ENCODE results near the gene MKKS.

The MKKS gene

GRCh38 chr20:10469599-10469998, 35.6 kb upstream of the MKKS start:
- Histone ChIP-seq H3K9me3 (no peaks in the 10 kb centered on the region), H3K27ac (peak overlapping the region; percentile 59), H3K4me1 (ENCODE audit: control insufficient read depth in 1 of 2, insufficient read depth in 1 of 2, low read depth in 1 of 2, low read length in 1 of 2) (peaks cover 22 to 28% of the 10 kb centered on the region in 2 experiments), H3K36me3 (no peaks in the 10 kb centered on the region), H3K27me3 (no peaks in the 10 kb centered on the region), H3K4me3 (ENCODE audit: low read depth in 1 of 2, low read length in 1 of 2) (no peak overlapping the region)
- TF ChIP-seq, protein P1, sequence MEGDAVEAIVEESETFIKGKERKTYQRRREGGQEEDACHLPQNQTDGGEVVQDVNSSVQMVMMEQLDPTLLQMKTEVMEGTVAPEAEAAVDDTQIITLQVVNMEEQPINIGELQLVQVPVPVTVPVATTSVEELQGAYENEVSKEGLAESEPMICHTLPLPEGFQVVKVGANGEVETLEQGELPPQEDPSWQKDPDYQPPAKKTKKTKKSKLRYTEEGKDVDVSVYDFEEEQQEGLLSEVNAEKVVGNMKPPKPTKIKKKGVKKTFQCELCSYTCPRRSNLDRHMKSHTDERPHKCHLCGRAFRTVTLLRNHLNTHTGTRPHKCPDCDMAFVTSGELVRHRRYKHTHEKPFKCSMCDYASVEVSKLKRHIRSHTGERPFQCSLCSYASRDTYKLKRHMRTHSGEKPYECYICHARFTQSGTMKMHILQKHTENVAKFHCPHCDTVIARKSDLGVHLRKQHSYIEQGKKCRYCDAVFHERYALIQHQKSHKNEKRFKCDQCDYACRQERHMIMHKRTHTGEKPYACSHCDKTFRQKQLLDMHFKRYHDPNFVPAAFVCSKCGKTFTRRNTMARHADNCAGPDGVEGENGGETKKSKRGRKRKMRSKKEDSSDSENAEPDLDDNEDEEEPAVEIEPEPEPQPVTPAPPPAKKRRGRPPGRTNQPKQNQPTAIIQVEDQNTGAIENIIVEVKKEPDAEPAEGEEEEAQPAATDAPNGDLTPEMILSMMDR (IDR thresholded peaks at IDR 0.05) = peak; percentile 53

DNA sequence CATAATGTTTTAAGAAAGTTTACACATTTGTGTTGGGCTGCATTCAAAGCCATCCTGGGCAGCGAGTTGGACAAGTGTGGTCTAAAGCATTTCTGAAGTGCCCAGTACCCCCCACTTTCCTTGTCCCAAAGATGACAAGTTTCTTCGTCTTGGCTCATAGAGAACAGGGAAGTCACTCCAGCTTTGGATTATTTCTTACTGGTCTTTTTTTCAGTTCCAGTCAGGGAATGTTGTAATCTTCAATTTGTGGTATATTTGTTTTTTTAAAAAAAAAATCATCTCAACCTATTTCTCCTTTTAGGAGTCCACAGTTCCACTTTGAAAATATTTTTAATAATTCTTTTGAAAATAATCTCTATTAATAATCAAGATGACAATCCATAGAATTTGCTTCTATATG, 35.0 kb upstream of the MKKS start:
- TF ChIP-seq, protein P1 (IDR thresholded peaks at IDR 0.05) = no peak
- H3K4me3 ChIP-seq (ENCODE audit: low read depth in 1 of 2, low read length in 1 of 2) = no peak overlapping the region
- no peaks in the 10 kb centered on the region for H3K36me3 ChIP-seq
- H3K27ac ChIP-seq = no peak overlapping the region
- peaks cover 20 to 26% of the 10 kb centered on the region in 2 experiments for H3K4me1 ChIP-seq (ENCODE audit: control insufficient read depth in 1 of 2, insufficient read depth in 1 of 2, low read depth in 1 of 2, low read length in 1 of 2)
- no peaks in the 10 kb centered on the region for H3K27me3 ChIP-seq
- no peaks in the 10 kb centered on the region for H3K9me3 ChIP-seq

DNA sequence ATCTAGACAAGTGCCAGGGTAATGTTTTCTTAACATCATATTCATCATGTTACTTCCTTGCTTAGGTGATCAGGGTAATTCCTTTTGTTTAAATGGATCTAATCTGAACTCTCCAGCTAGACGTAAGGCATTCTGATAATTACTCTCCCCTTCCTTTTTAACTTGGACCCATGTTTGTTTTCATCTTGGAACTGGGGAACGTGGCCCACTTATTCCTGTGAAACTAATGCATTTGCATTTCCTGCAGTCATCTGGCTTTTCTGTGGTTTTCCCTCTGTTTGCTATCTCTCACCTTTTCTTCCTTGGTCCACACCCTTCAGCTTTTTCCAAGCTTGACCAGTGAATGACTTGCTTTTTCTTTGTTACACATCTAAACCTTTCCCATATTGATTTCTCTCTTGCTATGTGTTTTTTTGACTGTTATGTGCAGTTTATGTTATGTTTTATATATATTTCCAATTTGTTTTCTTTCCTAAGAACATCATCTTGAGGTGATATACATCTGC, 34.4 kb upstream of the MKKS start:
- TF ChIP-seq, protein P1 (IDR thresholded peaks at IDR 0.05) = no peak
- H3K4me3 ChIP-seq (ENCODE audit: low read depth in 1 of 2, low read length in 1 of 2) = no peak overlapping the region
- H3K36me3 ChIP-seq = no peaks in the 10 kb centered on the region
- no peaks in the 10 kb centered on the region for H3K9me3 ChIP-seq
- H3K4me1 ChIP-seq (ENCODE audit: control insufficient read depth in 1 of 2, insufficient read depth in 1 of 2, low read depth in 1 of 2, low read length in 1 of 2) = peaks cover 22 to 29% of the 10 kb centered on the region in 2 experiments
- H3K27me3 ChIP-seq = no peaks in the 10 kb centered on the region
- no peak overlapping the region for H3K27ac ChIP-seq

DNA sequence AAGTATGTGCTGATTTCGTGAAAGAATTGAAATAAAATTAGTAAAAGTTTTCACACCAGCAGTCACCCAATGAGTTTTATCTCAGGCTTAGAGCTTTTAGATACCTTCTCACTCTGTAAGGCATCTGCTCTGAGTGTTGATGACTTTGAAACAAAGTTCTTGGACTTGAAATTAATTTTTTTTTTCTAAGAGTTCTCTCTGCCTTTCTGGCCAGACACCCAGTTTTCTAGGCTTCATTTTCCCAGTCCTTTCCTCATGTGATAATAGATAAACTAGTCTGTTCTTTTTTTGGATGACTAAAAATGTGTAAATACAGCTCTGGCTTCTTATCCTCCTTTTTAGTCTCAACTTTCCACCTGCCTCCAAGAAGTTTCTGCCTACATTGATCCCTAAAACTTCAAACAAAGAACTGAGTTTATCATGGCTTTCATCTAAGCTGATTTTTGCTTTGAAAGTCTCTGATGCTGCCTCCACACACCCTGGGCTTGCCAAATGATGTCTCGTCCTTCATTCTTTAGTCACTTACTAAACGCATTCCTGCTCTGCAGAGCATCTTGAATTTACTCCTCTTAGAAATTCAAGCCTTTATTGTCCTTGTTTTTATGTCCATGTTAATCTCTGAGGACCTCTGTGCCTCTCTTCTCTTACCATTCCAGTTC, 33.8 kb upstream of the MKKS start:
- Histone ChIP-seq H3K27me3 (no peaks in the 10 kb centered on the region), H3K9me3 (no peaks in the 10 kb centered on the region), H3K27ac (no peak overlapping the region), H3K4me3 (ENCODE audit: low read depth in 1 of 2, low read length in 1 of 2) (no peak overlapping the region), H3K4me1 (ENCODE audit: control insufficient read depth in 1 of 2, insufficient read depth in 1 of 2, low read depth in 1 of 2, low read length in 1 of 2) (peaks cover 28 to 35% of the 10 kb centered on the region in 2 experiments), H3K36me3 (no peaks in the 10 kb centered on the region)
- TF ChIP-seq, protein P1 (IDR thresholded peaks at IDR 0.05) = no peak

DNA sequence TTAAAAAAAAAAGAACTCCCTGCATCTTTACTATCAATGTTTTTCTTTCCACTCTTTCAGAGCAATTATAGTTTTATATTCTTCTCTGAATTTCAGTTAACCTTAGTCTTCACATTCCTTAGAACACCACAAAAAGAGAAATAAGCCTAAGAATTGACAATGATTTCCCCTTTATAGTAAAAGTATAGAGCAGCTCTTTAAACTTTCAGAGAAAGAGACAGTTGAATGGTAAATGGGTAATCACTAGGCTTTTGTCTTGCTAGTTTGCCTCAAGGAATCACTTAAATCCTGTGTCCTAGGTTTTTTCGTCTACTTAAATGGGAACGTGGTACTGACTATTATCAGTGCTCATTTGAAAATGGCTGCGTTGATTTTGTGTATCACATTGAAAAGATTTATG, 32.8 kb upstream of the MKKS start:
- Histone ChIP-seq H3K4me1 (ENCODE audit: control insufficient read depth in 1 of 2, insufficient read depth in 1 of 2, low read depth in 1 of 2, low read length in 1 of 2) (peaks cover 38 to 45% of the 10 kb centered on the region in 2 experiments), H3K27me3 (no peaks in the 10 kb centered on the region), H3K27ac (no peak overlapping the region), H3K36me3 (no peaks in the 10 kb centered on the region), H3K9me3 (no peaks in the 10 kb centered on the region), H3K4me3 (ENCODE audit: low read depth in 1 of 2, low read length in 1 of 2) (no peak overlapping the region)
- TF ChIP-seq, protein P1 (IDR thresholded peaks at IDR 0.05) = no peak
